ENCODE results near the gene MAPK1.
"Not testable (repeated sequence)": the region's sequence is repeated elsewhere in the genome, so short reads cannot be mapped to it uniquely, and the experiment has no call there.

Gene MAPK1

GRCh38 chr22:21881841-21882753, 14.7 kb upstream of the MAPK1 start:
- DNase-seq (ENCODE audit: low read depth, low spot score): no peak

- no peak for DNase-seq (ENCODE audit: low read depth, low spot score)
These were observed 9.2 kb upstream of the MAPK1 start for GRCh38 chr22:21876486-21877176.

- DNase-seq (ENCODE audit: low read depth, low spot score): not testable (repeated sequence)
These were observed 7.5 kb upstream of the MAPK1 start for GRCh38 chr22:21874953-21875352.

GRCh38 chr22:21873619-21874018, 6.2 kb upstream of the MAPK1 start:
- no peak for DNase-seq (ENCODE audit: low read depth, low spot score)

GRCh38 chr22:21872741-21873140, 5.3 kb upstream of the MAPK1 start:
- not testable (repeated sequence) for DNase-seq (ENCODE audit: low read depth, low spot score)

- no peak for DNase-seq (ENCODE audit: low read depth, low spot score)
These were observed 1.2 kb upstream of the MAPK1 start for GRCh38 chr22:21868651-21869050.

GRCh38 chr22:21866833-21867527, 465 bp downstream of the MAPK1 start:
- no peak for DNase-seq (ENCODE audit: low read depth, low spot score)

- DNase-seq (ENCODE audit: low read depth, low spot score): no peak
These were observed 2.4 kb downstream of the MAPK1 start for GRCh38 chr22:21865041-21865440.

- DNase-seq (ENCODE audit: low read depth, low spot score): no peak
These were observed 4.8 kb downstream of the MAPK1 start for GRCh38 chr22:21862386-21863245.

- DNase-seq (ENCODE audit: low read depth, low spot score): no peak
These were observed 5.6 kb downstream of the MAPK1 start for GRCh38 chr22:21861851-21862250.

- DNase-seq (ENCODE audit: low read depth, low spot score): no peak
These were observed 6.1 kb downstream of the MAPK1 start for GRCh38 chr22:21861264-21861848.

GRCh38 chr22:21860491-21861039, 6.9 kb downstream of the MAPK1 start:
- DNase-seq (ENCODE audit: low read depth, low spot score): no peak

GRCh38 chr22:21858025-21858764, 9.2 kb downstream of the MAPK1 start:
- no peak for DNase-seq (ENCODE audit: low read depth, low spot score)

- DNase-seq (ENCODE audit: low read depth, low spot score): no peak
These were observed 9.9 kb downstream of the MAPK1 start for GRCh38 chr22:21857481-21857914.

GRCh38 chr22:21856868-21857267, 10.6 kb downstream of the MAPK1 start:
- no peak for DNase-seq (ENCODE audit: low read depth, low spot score)

- no peak for DNase-seq (ENCODE audit: low read depth, low spot score)
These were observed 11.2 kb downstream of the MAPK1 start for GRCh38 chr22:21856197-21856596.

GRCh38 chr22:21855676-21856075, 11.8 kb downstream of the MAPK1 start:
- no peak for DNase-seq (ENCODE audit: low read depth, low spot score)

GRCh38 chr22:21850660-21851059, 16.8 kb downstream of the MAPK1 start:
- no peak for DNase-seq (ENCODE audit: low read depth, low spot score)

- no peak for DNase-seq (ENCODE audit: low read depth, low spot score)
These were observed 18.0 kb downstream of the MAPK1 start for GRCh38 chr22:21849489-21849888.

GRCh38 chr22:21848057-21848456, 19.4 kb downstream of the MAPK1 start:
- DNase-seq (ENCODE audit: low read depth, low spot score): not testable (repeated sequence)
